Testis (tissue), 3 donors: ENCODE data around the gene RASGRP4. TPM values are rescaled to one million over a fixed set of nuclear protein-coding genes. Genes with fewer than 3 reads are reported as not detected.

Experiments used
- DNase-seq: peaks from one replicate; pipeline ENCODE4 v3.0.0-alpha.2; 2019
- H3K27ac ChIP-seq, 2 donors: fragments of 200-600 bp; sonication (generic); one replicate each; pipeline ENCODE4 v1.5.1; 2019
- H3K27me3 ChIP-seq: fragments of 200-600 bp; sonication (generic); one replicate; pipeline ENCODE4 v1.5.1; 2019
- H3K36me3 ChIP-seq: fragments of 200-600 bp; sonication (generic); one replicate; pipeline ENCODE4 v1.5.1; 2017; ENCODE audit warnings: low read depth; ENCODE audit errors: missing control alignments
- H3K4me1 ChIP-seq: fragments of 200-600 bp; sonication (generic); one replicate; pipeline ENCODE4 v1.5.1; 2019
- H3K4me3 ChIP-seq, 2 donors: fragments of 200-600 bp; sonication (generic); one replicate each; pipeline ENCODE4 v1.5.1; 2017 to 2019
- H3K9me3 ChIP-seq: fragments of 200-600 bp; sonication (generic); one replicate; pipeline ENCODE4 v1.5.1; 2017
- POLR2A ChIP-seq: fragments of 450-650 bp; IDR thresholded peaks from one replicate; pipeline ENCODE4 v1.6.1; 2017; ENCODE audit warnings: antibody characterized with exemption, mild to moderate bottlenecking, moderate library complexity
- WGBS, 2 donors: methylation state at CpG; one replicate each; pipeline ENCODE4 v1.1.5; 2018; 5-methylcytosine and 5-hydroxymethylcytosine counted together
- intact Hi-C: fragments of 100-400 bp; cut with DNase I; formaldehyde crosslinking; loops from one replicate; pipeline ENCODE4 v1.15.1; 2023; ENCODE audit warnings: low total_unique reads
- polyA plus RNA-seq: library from polyadenylated mRNA; stranded (reverse); fragments of 350-450 nt; fragmentation: Illumina TruSeq; extraction: RNeasy Lipid Tissue Mini Kit (QIAGEN cat#74804); gene quantifications from one replicate; pipeline ENCODE4 v1.2.3, GENCODE V29; 2014; ENCODE audit warnings: low read depth, low replicate concordance; ENCODE audit not compliant: insufficient read depth
- total RNA-seq, 2 donors: library from RNA; depleted of rRNA; stranded (reverse); fragments of >200 nt; gene quantifications; one replicate each; pipeline ENCODE4 v1.2.3, GENCODE V29; 2016
- TF ChIP-seq, protein P1 (sequence below), 3 experiments: fragments of 450-650 bp in 2 of 3; fragments of 200-600 bp in 1 of 3; sonication (generic) in 1 of 3; IDR thresholded peaks; one replicate each; pipeline ENCODE4 v1.5.1; 2016 to 2019; ENCODE audit warnings: antibody characterized with exemption in 3 of 3, mild to moderate bottlenecking in 2 of 3, moderate library complexity in 1 of 3

The RASGRP4 gene
- total and polyA plus RNA-seq, 3 donors from 2014 or later, result 0.71 to 1.5 (median 1.3) TPM

GRCh38 chr19:38362076-38362945, 63.7 kb downstream of the RASGRP4 start:
- TF ChIP-seq, protein P1, sequence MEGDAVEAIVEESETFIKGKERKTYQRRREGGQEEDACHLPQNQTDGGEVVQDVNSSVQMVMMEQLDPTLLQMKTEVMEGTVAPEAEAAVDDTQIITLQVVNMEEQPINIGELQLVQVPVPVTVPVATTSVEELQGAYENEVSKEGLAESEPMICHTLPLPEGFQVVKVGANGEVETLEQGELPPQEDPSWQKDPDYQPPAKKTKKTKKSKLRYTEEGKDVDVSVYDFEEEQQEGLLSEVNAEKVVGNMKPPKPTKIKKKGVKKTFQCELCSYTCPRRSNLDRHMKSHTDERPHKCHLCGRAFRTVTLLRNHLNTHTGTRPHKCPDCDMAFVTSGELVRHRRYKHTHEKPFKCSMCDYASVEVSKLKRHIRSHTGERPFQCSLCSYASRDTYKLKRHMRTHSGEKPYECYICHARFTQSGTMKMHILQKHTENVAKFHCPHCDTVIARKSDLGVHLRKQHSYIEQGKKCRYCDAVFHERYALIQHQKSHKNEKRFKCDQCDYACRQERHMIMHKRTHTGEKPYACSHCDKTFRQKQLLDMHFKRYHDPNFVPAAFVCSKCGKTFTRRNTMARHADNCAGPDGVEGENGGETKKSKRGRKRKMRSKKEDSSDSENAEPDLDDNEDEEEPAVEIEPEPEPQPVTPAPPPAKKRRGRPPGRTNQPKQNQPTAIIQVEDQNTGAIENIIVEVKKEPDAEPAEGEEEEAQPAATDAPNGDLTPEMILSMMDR (IDR thresholded peaks at IDR 0.05), result no peak
- no peak for TF ChIP-seq POLR2A
- intact Hi-C loops, result no loop called here
- H3K4me1 ChIP-seq, result peaks cover 5% of the 10 kb centered on the region
- H3K27me3 ChIP-seq, result no peaks in the 10 kb centered on the region
- H3K36me3 ChIP-seq, result no peaks in the 10 kb centered on the region
- no peaks in the 10 kb centered on the region for H3K9me3 ChIP-seq
- peak; percentile 79 for DNase-seq
- H3K4me3 ChIP-seq, result peak overlapping the region; percentile 50 to 60
- no peak overlapping the region for H3K27ac ChIP-seq
- WGBS, 2 donors, result 2 to 3% methylated on average over 32 to 67 of the region's 68 CpGs

DNA sequence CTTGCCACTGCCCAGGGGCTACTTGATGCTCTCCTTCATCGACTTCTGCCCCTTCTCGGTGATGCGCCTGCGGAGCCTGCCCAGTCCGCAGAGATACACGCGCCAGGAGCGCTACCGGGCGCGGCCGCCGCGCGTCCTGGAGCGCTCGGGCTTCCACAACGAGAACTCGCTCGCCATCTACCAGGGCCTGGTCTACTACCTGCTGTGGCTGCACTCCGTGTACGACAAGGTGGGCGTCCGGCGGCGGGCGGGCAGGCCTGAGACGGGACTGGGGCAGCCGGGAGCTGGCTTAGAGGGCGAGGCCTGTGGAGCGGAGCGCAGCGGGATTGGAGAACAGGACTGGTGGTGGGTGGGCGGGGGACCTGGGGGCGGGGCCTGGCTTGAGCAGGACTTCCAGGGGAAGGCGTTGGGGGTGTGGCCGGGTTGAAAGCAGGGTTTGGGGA, 64.4 kb downstream of the RASGRP4 start:
- peaks cover 5% of the 10 kb centered on the region for H3K4me1 ChIP-seq
- DNase-seq, result peak; percentile 83
- no peak for TF ChIP-seq POLR2A
- TF ChIP-seq, protein P1 (IDR thresholded peaks at IDR 0.05), result peak in 2 of 3 experiments; percentile 20 to 21
- no peaks in the 10 kb centered on the region for H3K9me3 ChIP-seq
- H3K4me3 ChIP-seq, result peak overlapping the region; percentile 50 to 60
- 1% methylated on average over 36 of the region's 37 CpGs; no CpG with 5 or more reads in 1 of the 2 donors for WGBS, 2 donors
- H3K27me3 ChIP-seq, result no peaks in the 10 kb centered on the region
- H3K36me3 ChIP-seq, result no peaks in the 10 kb centered on the region
- intact Hi-C loops, result no loop called here
- H3K27ac ChIP-seq, result no peak overlapping the region

GRCh38 chr19:38360839-38361631, 65.0 kb downstream of the RASGRP4 start:
- no peak overlapping the region for H3K27ac ChIP-seq
- WGBS, 2 donors, result 20% methylated on average over 20 to 23 of the region's 23 CpGs
- peak overlapping the region; percentile 50 to 60 for H3K4me3 ChIP-seq
- no peaks in the 10 kb centered on the region for H3K9me3 ChIP-seq
- intact Hi-C loops, result no loop called here
- H3K4me1 ChIP-seq, result peaks cover 5% of the 10 kb centered on the region
- DNase-seq, result no peak
- TF ChIP-seq, protein P1 (IDR thresholded peaks at IDR 0.05), result no peak
- no peak for TF ChIP-seq POLR2A
- H3K27me3 ChIP-seq, result no peaks in the 10 kb centered on the region
- H3K36me3 ChIP-seq, result no peaks in the 10 kb centered on the region

GRCh38 chr19:38360351-38360750, 65.7 kb downstream of the RASGRP4 start:
- Histone ChIP-seq H3K4me1 (peaks cover 5% of the 10 kb centered on the region), H3K9me3 (no peaks in the 10 kb centered on the region), H3K27me3 (no peaks in the 10 kb centered on the region), H3K27ac (no peak overlapping the region), H3K4me3 (no peak overlapping the region), H3K36me3 (no peaks in the 10 kb centered on the region)
- no peak for TF ChIP-seq POLR2A
- TF ChIP-seq, protein P1 (IDR thresholded peaks at IDR 0.05), result no peak
- WGBS, 2 donors, result 80 to 85% methylated on average over 8 to 9 of the region's 9 CpGs
- intact Hi-C loops, result no loop called here
- DNase-seq, result no peak
